GM23338 (cell line): Measurements from ENCODE around the gene ZNF143. TPM values are rescaled to one million over a fixed set of nuclear protein-coding genes. Genes with fewer than 3 reads are reported as not detected.

Experiments
- ATAC-seq: fragments of 200-7000 bp; cut with Tn5 transposase; 3 replicates; pipeline ENCODE4 v1.9.1; 2020
- DNase-seq: peaks from one replicate; pipeline ENCODE4 v3.0.0-alpha.2; 2015; ENCODE audit warnings: low spot score
- H2AFZ ChIP-seq: fragments of 200-600 bp; sonication (generic); 2 replicates; pipeline ENCODE4 v1.8.0; 2016; ENCODE audit warnings: antibody characterized with exemption, mild to moderate bottlenecking, moderate library complexity
- H3F3A ChIP-seq: fragments of 200-600 bp; sonication (generic); replicated peaks from 2 replicates; pipeline ENCODE4 v1.8.0; 2017; ENCODE audit warnings: antibody characterized with exemption, mixed run types, low read depth
- H3K27ac ChIP-seq: fragments of 200-600 bp; sonication (generic); 2 replicates; pipeline ENCODE4 v1.6.1; 2016; ENCODE audit warnings: low read depth
- H3K27me3 ChIP-seq: fragments of 200-600 bp; sonication (generic); 2 replicates; pipeline ENCODE4 v1.8.0; 2016; ENCODE audit warnings: mild to moderate bottlenecking, mixed run types, moderate library complexity; ENCODE audit not compliant: insufficient read depth
- H3K36me3 ChIP-seq: fragments of 200-600 bp; sonication (generic); 2 replicates; pipeline ENCODE4 v1.8.0; 2016; ENCODE audit warnings: mild to moderate bottlenecking; ENCODE audit not compliant: insufficient read depth
- H3K4me1 ChIP-seq: fragments of 200-600 bp; sonication (generic); 2 replicates; pipeline ENCODE4 v1.8.0; 2016; ENCODE audit warnings: mild to moderate bottlenecking, moderate library complexity; ENCODE audit not compliant: insufficient read depth
- H3K4me2 ChIP-seq: fragments of 200-600 bp; sonication (generic); 2 replicates; pipeline ENCODE4 v1.7.1; 2017; ENCODE audit warnings: mixed run types
- H3K4me3 ChIP-seq: fragments of 200-600 bp; sonication (generic); 2 replicates; pipeline ENCODE4 v1.6.1; 2016; ENCODE audit warnings: mixed run types
- H3K79me2 ChIP-seq: fragments of 200-600 bp; sonication (generic); replicated peaks from 2 replicates; pipeline ENCODE4 v1.8.0; 2017; ENCODE audit warnings: mild to moderate bottlenecking; ENCODE audit not compliant: insufficient read depth
- H3K9me2 ChIP-seq: fragments of 200-600 bp; sonication (generic); 2 replicates; pipeline ENCODE4 v1.8.0; 2017; ENCODE audit not compliant: insufficient read depth
- H4K20me1 ChIP-seq: fragments of 200-600 bp; sonication (generic); replicated peaks from 2 replicates; pipeline ENCODE4 v1.8.0; 2017; ENCODE audit warnings: mild to moderate bottlenecking; ENCODE audit not compliant: insufficient read depth
- H3K27ac Mint-ChIP-seq: 2 replicates; pipeline ENCODE4 v1.8.0; 2020; ENCODE audit warnings: inconsistent platforms, mild to moderate bottlenecking, moderate library complexity, mixed read lengths
- H3K27me3 Mint-ChIP-seq: 3 replicates; pipeline ENCODE4 v1.8.0; 2022; ENCODE audit warnings: low read depth, mild to moderate bottlenecking, moderate library complexity, mixed read lengths, inconsistent platforms; ENCODE audit not compliant: insufficient read depth, poor library complexity
- H3K36me3 Mint-ChIP-seq: 3 replicates; pipeline ENCODE4 v1.8.0; 2021; ENCODE audit warnings: low read depth, mild to moderate bottlenecking, inconsistent platforms, moderate library complexity, mixed read lengths
- H3K4me1 Mint-ChIP-seq: 3 replicates; pipeline ENCODE4 v1.8.0; 2020; ENCODE audit warnings: mild to moderate bottlenecking, inconsistent platforms, mixed read lengths
- H3K4me3 Mint-ChIP-seq: 3 replicates; pipeline ENCODE4 v1.8.0; 2021; ENCODE audit warnings: moderate library complexity, mild to moderate bottlenecking, inconsistent platforms, mixed read lengths
- H3K9me3 Mint-ChIP-seq: 3 replicates; pipeline ENCODE4 v1.8.0; 2020; ENCODE audit warnings: moderate library complexity, mild to moderate bottlenecking, inconsistent platforms, mixed read lengths
- CREB1 ChIP-seq: fragments of 250-450 bp; sonication (Bioruptor Pico); IDR thresholded peaks from 2 replicates; pipeline ENCODE4 v1.5.0; 2020; ENCODE audit warnings: low read depth, mild to moderate bottlenecking, moderate library complexity
- EZH2phosphoT487 ChIP-seq: fragments of 200-600 bp; sonication (generic); IDR thresholded peaks from one replicate; pipeline ENCODE4 v1.8.1; 2018; ENCODE audit warnings: antibody characterized with exemption; ENCODE audit not compliant: unreplicated experiment
- NANOG ChIP-seq: IDR thresholded peaks from 2 replicates; pipeline ENCODE4 v1.6.1; 2016; ENCODE audit warnings: antibody characterized with exemption, borderline replicate concordance
- STAT1 ChIP-seq: IDR thresholded peaks from one replicate; pipeline ENCODE4 v1.6.1; 2016; ENCODE audit warnings: antibody characterized with exemption; ENCODE audit not compliant: unreplicated experiment
- ZNF331 ChIP-seq: fragments of 250-450 bp; sonication (Bioruptor Pico); IDR thresholded peaks from 2 replicates; pipeline ENCODE4 v1.5.0; 2020; ENCODE audit warnings: low read depth, mild to moderate bottlenecking, moderate library complexity
- polyA plus RNA-seq: library from polyadenylated mRNA; unstranded; fragments of >200 nt; fragmentation: Nextera tagmentation; extraction: Ambion mirVana; gene quantifications from 2 replicates; pipeline ENCODE4 v1.2.1, GENCODE V29; 2016
- total RNA-seq: library from RNA; depleted of rRNA; stranded (reverse); fragments of >200 nt; shearing (Covaris generic); gene quantifications from 2 replicates; pipeline ENCODE4 v1.2.3, GENCODE V29; 2014
- TF ChIP-seq, protein P1 (sequence below): fragments of 250-450 bp; sonication (Bioruptor Pico); IDR thresholded peaks from 2 replicates; pipeline ENCODE4 v1.5.0; 2020; ENCODE audit warnings: mild to moderate bottlenecking, moderate library complexity
- TF ChIP-seq, protein P2 (sequence below), 2 experiments: fragments of 200-600 bp in 1 of 2; sonication (generic) in 1 of 2; conservative IDR thresholded peaks; 2 replicates each; pipeline versions ENCODE4 v1.5.1 to v1.6.1; 2016 to 2017; ENCODE audit warnings: antibody characterized with exemption in 2 of 2, low read depth in 2 of 2, mild to moderate bottlenecking in 2 of 2, moderate library complexity in 1 of 2

Gene ZNF143
- total and polyA plus RNA-seq, 2 experiments from 2014 or later: 33.5 to 44.2 TPM

DNA sequence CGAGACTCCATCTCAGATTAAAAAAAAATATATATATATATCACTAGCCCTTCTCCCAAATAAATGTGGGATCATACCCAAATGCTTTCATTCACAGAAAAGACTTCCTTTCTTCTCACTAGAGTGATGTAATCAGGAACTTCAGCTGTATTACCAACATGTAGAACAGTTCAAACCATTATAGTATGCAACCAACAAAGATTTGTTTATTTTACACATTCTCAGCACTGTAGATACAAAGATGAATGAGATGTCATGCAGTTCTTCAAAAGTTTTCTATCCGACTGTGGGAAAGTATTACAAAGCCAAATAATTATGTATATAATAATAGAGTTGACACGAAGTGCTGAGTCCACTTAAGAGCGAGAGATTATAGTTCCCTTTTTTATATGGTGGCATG is 22.2 kb upstream of the ZNF143 start (continued):
- TF ChIP-seq, protein P1, sequence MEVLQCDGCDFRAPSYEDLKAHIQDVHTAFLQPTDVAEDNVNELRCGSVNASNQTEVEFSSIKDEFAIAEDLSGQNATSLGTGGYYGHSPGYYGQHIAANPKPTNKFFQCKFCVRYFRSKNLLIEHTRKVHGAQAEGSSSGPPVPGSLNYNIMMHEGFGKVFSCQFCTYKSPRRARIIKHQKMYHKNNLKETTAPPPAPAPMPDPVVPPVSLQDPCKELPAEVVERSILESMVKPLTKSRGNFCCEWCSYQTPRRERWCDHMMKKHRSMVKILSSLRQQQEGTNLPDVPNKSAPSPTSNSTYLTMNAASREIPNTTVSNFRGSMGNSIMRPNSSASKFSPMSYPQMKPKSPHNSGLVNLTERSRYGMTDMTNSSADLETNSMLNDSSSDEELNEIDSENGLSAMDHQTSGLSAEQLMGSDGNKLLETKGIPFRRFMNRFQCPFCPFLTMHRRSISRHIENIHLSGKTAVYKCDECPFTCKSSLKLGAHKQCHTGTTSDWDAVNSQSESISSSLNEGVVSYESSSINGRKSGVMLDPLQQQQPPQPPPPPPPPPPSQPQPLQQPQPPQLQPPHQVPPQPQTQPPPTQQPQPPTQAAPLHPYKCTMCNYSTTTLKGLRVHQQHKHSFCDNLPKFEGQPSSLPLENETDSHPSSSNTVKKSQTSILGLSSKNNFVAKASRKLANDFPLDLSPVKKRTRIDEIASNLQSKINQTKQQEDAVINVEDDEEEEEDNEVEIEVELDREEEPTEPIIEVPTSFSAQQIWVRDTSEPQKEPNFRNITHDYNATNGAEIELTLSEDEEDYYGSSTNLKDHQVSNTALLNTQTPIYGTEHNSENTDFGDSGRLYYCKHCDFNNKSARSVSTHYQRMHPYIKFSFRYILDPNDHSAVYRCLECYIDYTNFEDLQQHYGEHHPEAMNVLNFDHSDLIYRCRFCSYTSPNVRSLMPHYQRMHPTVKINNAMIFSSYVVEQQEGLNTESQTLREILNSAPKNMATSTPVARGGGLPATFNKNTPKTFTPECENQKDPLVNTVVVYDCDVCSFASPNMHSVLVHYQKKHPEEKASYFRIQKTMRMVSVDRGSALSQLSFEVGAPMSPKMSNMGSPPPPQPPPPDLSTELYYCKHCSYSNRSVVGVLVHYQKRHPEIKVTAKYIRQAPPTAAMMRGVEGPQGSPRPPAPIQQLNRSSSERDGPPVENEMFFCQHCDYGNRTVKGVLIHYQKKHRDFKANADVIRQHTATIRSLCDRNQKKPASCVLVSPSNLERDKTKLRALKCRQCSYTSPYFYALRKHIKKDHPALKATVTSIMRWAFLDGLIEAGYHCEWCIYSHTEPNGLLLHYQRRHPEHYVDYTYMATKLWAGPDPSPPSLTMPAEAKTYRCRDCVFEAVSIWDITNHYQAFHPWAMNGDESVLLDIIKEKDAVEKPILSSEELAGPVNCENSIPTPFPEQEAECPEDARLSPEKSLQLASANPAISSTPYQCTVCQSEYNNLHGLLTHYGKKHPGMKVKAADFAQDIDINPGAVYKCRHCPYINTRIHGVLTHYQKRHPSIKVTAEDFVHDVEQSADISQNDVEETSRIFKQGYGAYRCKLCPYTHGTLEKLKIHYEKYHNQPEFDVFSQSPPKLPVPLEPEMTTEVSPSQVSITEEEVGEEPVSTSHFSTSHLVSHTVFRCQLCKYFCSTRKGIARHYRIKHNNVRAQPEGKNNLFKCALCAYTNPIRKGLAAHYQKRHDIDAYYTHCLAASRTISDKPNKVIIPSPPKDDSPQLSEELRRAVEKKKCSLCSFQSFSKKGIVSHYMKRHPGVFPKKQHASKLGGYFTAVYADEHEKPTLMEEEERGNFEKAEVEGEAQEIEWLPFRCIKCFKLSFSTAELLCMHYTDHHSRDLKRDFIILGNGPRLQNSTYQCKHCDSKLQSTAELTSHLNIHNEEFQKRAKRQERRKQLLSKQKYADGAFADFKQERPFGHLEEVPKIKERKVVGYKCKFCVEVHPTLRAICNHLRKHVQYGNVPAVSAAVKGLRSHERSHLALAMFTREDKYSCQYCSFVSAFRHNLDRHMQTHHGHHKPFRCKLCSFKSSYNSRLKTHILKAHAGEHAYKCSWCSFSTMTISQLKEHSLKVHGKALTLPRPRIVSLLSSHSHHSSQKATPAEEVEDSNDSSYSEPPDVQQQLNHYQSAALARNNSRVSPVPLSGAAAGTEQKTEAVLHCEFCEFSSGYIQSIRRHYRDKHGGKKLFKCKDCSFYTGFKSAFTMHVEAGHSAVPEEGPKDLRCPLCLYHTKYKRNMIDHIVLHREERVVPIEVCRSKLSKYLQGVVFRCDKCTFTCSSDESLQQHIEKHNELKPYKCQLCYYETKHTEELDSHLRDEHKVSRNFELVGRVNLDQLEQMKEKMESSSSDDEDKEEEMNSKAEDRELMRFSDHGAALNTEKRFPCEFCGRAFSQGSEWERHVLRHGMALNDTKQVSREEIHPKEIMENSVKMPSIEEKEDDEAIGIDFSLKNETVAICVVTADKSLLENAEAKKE (CRISPR knock-in tag): no peak

DNA sequence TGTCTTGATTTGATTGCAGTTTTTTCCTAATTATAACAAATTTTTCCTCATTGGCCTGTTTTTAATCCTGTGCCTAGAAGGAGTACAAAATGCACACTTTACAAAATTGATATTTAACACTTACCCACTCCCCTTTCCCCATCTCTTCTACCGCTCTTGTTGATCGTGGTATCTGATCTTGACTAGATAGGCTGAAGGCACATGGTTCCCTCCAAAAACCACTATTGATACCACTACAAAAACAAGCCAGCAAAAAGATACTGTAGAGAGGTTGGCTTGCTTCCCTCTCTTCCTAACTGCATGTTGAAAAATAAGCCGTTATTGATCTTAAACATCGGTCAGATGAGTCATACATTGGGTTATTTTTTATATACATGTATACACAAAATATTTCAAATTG is 14.6 kb upstream of the ZNF143 start:
- H3F3A ChIP-seq: peaks cover 16% of the 10 kb centered on the region
- H3K27me3 Mint-ChIP-seq: peaks cover 15% of the 10 kb centered on the region
- H3K36me3 ChIP-seq: peaks cover 36% of the 10 kb centered on the region
- H3K4me3 ChIP-seq: no peak overlapping the region
- H3K27ac Mint-ChIP-seq: no peak overlapping the region
- no peaks in the 10 kb centered on the region for H3K79me2 ChIP-seq
- H3K36me3 Mint-ChIP-seq: peaks cover 69% of the 10 kb centered on the region
- no peak overlapping the region for H3K4me3 Mint-ChIP-seq
- H3K27me3 ChIP-seq: no peaks in the 10 kb centered on the region
- H2AFZ ChIP-seq: no peak overlapping the region
- ATAC-seq (no peak), DNase-seq (no peak)
- H3K4me2 ChIP-seq: no peak overlapping the region
- H3K27ac ChIP-seq: no peak overlapping the region
- H3K4me1 ChIP-seq: no peaks in the 10 kb centered on the region
- peaks cover 14% of the 10 kb centered on the region for H3K9me3 Mint-ChIP-seq
- no peaks in the 10 kb centered on the region for H3K4me1 Mint-ChIP-seq
- peaks cover 3% of the 10 kb centered on the region for H4K20me1 ChIP-seq
- H3K9me2 ChIP-seq: no peaks in the 10 kb centered on the region
- TF ChIP-seq NANOG (no peak), EZH2phosphoT487 (no peak), ZNF331 (CRISPR knock-in tag) (no peak), CREB1 (CRISPR knock-in tag) (no peak), STAT1 (no peak)
- TF ChIP-seq, protein P2, sequence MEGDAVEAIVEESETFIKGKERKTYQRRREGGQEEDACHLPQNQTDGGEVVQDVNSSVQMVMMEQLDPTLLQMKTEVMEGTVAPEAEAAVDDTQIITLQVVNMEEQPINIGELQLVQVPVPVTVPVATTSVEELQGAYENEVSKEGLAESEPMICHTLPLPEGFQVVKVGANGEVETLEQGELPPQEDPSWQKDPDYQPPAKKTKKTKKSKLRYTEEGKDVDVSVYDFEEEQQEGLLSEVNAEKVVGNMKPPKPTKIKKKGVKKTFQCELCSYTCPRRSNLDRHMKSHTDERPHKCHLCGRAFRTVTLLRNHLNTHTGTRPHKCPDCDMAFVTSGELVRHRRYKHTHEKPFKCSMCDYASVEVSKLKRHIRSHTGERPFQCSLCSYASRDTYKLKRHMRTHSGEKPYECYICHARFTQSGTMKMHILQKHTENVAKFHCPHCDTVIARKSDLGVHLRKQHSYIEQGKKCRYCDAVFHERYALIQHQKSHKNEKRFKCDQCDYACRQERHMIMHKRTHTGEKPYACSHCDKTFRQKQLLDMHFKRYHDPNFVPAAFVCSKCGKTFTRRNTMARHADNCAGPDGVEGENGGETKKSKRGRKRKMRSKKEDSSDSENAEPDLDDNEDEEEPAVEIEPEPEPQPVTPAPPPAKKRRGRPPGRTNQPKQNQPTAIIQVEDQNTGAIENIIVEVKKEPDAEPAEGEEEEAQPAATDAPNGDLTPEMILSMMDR (conservative IDR thresholded peaks at IDR 0.05; ENCODE audit: low read depth in 2 of 2): no peak
- TF ChIP-seq, protein P1 (CRISPR knock-in tag): no peak
